ENCODE measurements around the gene SENP1. TPM values are rescaled to one million over a fixed set of nuclear protein-coding genes. Genes with fewer than 3 reads are reported as not detected.
A peak's percentile ranks its signal among the peaks of the same experiment; 100 is the strongest.

Gene SENP1
- total RNA-seq, 1 donor from 2014 or later: 22.1 TPM

GRCh38 chr12:47999816-48000215, 106.1 kb downstream of the SENP1 start:
- no peak for DNase-seq

GRCh38 chr12:47997321-47997720, 108.6 kb downstream of the SENP1 start:
- no peak for DNase-seq

GRCh38 chr12:47995981-47996401, 109.9 kb downstream of the SENP1 start:
- DNase-seq: peak; percentile 79

- no peak for DNase-seq
Observed at GRCh38 chr12:47993491-47993890, 112.4 kb downstream of the SENP1 start.

Small RNA genes within 50 kb of the gene (small RNA-seq; reads per million reads assigned to genes)
- 4.6 reads per million, percentile 92 among the genes with 10 or more reads in this experiment for gene MIR6505 (ENCODE audit: low replicate concordance)
- not detected for gene RNU6-1203P (ENCODE audit: low replicate concordance)

Other genes starting within 250 kb of the SENP1 start
- gene VDR, start 201.1 kb downstream of the SENP1 start, total RNA-seq: 1.2 TPM
- 54.4 TPM for gene TMEM106C, start 142.5 kb downstream of the SENP1 start, total RNA-seq
- 7.0 TPM for gene COL2A1, start 101.6 kb downstream of the SENP1 start, total RNA-seq
- 624 TPM for gene PFKM, start 13.3 kb upstream of the SENP1 start, total RNA-seq
- gene ASB8, start 51.4 kb upstream of the SENP1 start, total RNA-seq: 39.5 TPM
- 1.2 TPM for gene CCDC184, start 77.6 kb upstream of the SENP1 start, total RNA-seq
- not detected for gene OR10AD1, start 97.2 kb upstream of the SENP1 start, total RNA-seq
- 26.9 TPM for gene ZNF641, start 244.8 kb upstream of the SENP1 start, total RNA-seq